HepG2 (cell line): ENCODE data around the gene ZMYND8. TPM values are rescaled to one million over a fixed set of nuclear protein-coding genes. Genes with fewer than 3 reads are reported as not detected.

Experiments
- BORCS8-MEF2B ChIP-seq: sonication (generic); formaldehyde crosslinking; IDR thresholded peaks from 2 replicates; pipeline ENCODE4 v1.8.0; 2022; ENCODE audit warnings: mild to moderate bottlenecking, missing genetic modification reagents
- DR1 ChIP-seq: sonication (generic); formaldehyde crosslinking; IDR thresholded peaks from 2 replicates; pipeline ENCODE4 v1.8.0; 2021; ENCODE audit warnings: mild to moderate bottlenecking, missing genetic modification reagents, inconsistent platforms
- ESRRA ChIP-seq: sonication (generic); formaldehyde crosslinking; IDR thresholded peaks from 2 replicates; pipeline ENCODE4 v1.5.1; 2020; ENCODE audit warnings: mild to moderate bottlenecking, low read depth, missing genetic modification reagents
- FOXK2 ChIP-seq: fragments of 450-650 bp; IDR thresholded peaks from 2 replicates; pipeline ENCODE4 v1.6.1; 2016
- GATAD2A ChIP-seq: IDR thresholded peaks from 2 replicates; pipeline ENCODE4 v1.6.1; 2016
- HDAC1 ChIP-seq: sonication (generic); formaldehyde crosslinking; IDR thresholded peaks from 2 replicates; pipeline ENCODE4 v1.5.1; 2020; ENCODE audit warnings: mild to moderate bottlenecking, missing genetic modification reagents
- MBD4 ChIP-seq: IDR thresholded peaks from 2 replicates; pipeline ENCODE4 v1.6.1; 2012; ENCODE audit warnings: low read length, inconsistent platforms, borderline replicate concordance
- NKX3-1 ChIP-seq: sonication (generic); formaldehyde crosslinking; IDR thresholded peaks from 2 replicates; pipeline ENCODE4 v1.5.0; 2020; ENCODE audit warnings: missing genetic modification reagents
- NR2F2 ChIP-seq: IDR thresholded peaks from 2 replicates; pipeline ENCODE4 v1.6.1; 2012; ENCODE audit warnings: low read depth, inconsistent platforms, borderline replicate concordance
- NR2F6 ChIP-seq, 2 experiments: IDR thresholded peaks; 2 replicates each; pipeline ENCODE4 v1.6.1; 2016; ENCODE audit warnings: antibody characterized with exemption in 1 of 2, mild to moderate bottlenecking in 1 of 2
- POLR2AphosphoS5 ChIP-seq: IDR thresholded peaks from 2 replicates; pipeline ENCODE4 v1.6.1; 2012; ENCODE audit warnings: low read depth, low read length
- RARA ChIP-seq: IDR thresholded peaks from 2 replicates; pipeline ENCODE4 v1.6.1; 2016; ENCODE audit warnings: missing genetic modification reagents, missing compliant biosample characterization
- RORA ChIP-seq: sonication (generic); formaldehyde crosslinking; IDR thresholded peaks from 2 replicates; pipeline ENCODE4 v1.5.0; 2020; ENCODE audit warnings: mild to moderate bottlenecking, missing genetic modification reagents, moderate library complexity
- TRIM24 ChIP-seq: sonication (generic); formaldehyde crosslinking; IDR thresholded peaks from 2 replicates; pipeline ENCODE4 v1.8.0; 2022; ENCODE audit warnings: mild to moderate bottlenecking, missing genetic modification reagents
- ZNF335 ChIP-seq: sonication (generic); formaldehyde crosslinking; IDR thresholded peaks from 2 replicates; pipeline ENCODE4 v1.4.0; 2020; ENCODE audit warnings: missing genetic modification reagents
- ZNF546 ChIP-seq: sonication (generic); formaldehyde crosslinking; conservative IDR thresholded peaks from 2 replicates; pipeline ENCODE4 v1.8.1; 2023; ENCODE audit warnings: mild to moderate bottlenecking, missing genetic modification reagents
- ZNF710 ChIP-seq: sonication (generic); formaldehyde crosslinking; IDR thresholded peaks from 2 replicates; pipeline ENCODE4 v1.5.0; 2020; ENCODE audit warnings: mild to moderate bottlenecking, missing genetic modification reagents, borderline replicate concordance
- ZNF713 ChIP-seq: sonication (generic); formaldehyde crosslinking; IDR thresholded peaks from 2 replicates; pipeline ENCODE4 v1.4.0; 2020; ENCODE audit warnings: mild to moderate bottlenecking, missing genetic modification reagents
- ZSCAN22 ChIP-seq: sonication (generic); formaldehyde crosslinking; IDR thresholded peaks from 2 replicates; pipeline ENCODE4 v1.4.0; 2020; ENCODE audit warnings: mild to moderate bottlenecking, missing genetic modification reagents
- ZUFSP ChIP-seq: sonication (generic); formaldehyde crosslinking; IDR thresholded peaks from 2 replicates; pipeline ENCODE4 v1.9.0; 2021; ENCODE audit warnings: missing genetic modification reagents, mild to moderate bottlenecking, borderline replicate concordance
- polyA plus RNA-seq, 8 experiments: library from polyadenylated mRNA; depleted of rRNA in 3 of 8; stranded (reverse) in 7 of 8; unstranded in 1 of 8; fragments of >200 nt; fragmentation: Illumina TruSeq in 4 of 8; extraction: Trizol in 4 of 8; gene quantifications; 2 replicates each; pipeline versions ENCODE4 v1.2.1 to v1.2.3, GENCODE V29; 2011 to 2016; ENCODE audit warnings: low read depth in 4 of 8, missing spikeins in 1 of 8, mixed read lengths in 1 of 8; ENCODE audit not compliant: insufficient read depth in 1 of 8
- total RNA-seq, 5 experiments: library from RNA; depleted of rRNA; stranded (reverse); fragments of >200 nt; fragmentation: Illumina TruSeq; extraction: Trizol; gene quantifications; 2 replicates each; pipeline ENCODE4 v1.2.3, GENCODE V29; 2016; ENCODE audit warnings: low read depth in 1 of 5
- TF ChIP-seq, protein P1 (sequence below): sonication (generic); formaldehyde crosslinking; IDR thresholded peaks from 2 replicates; pipeline ENCODE4 v1.9.0; 2021; ENCODE audit warnings: mild to moderate bottlenecking, missing genetic modification reagents

The ZMYND8 gene
- total and polyA plus RNA-seq, 2 of the 13 experiments (the other 11 are each of a cell fraction or from before 2014, with no cell fraction given), result 53.9 to 84.7 TPM

- TF ChIP-seq ZUFSP, result no peak
- TF ChIP-seq BORCS8-MEF2B (CRISPR knock-in tag), result no peak
- TF ChIP-seq POLR2AphosphoS5, result no peak
- no peak for TF ChIP-seq FOXK2
- no peak for TF ChIP-seq ZNF710 (CRISPR knock-in tag)
- no peak for TF ChIP-seq NKX3-1
- no peak; the same call in 1 of the 2 replicates for TF ChIP-seq ESRRA (CRISPR knock-in tag)
- TF ChIP-seq GATAD2A (CRISPR knock-in tag), result no peak
- TF ChIP-seq TRIM24 (CRISPR knock-in tag), result no peak
- TF ChIP-seq RARA (CRISPR knock-in tag), result no peak
- no peak for TF ChIP-seq ZNF546 (CRISPR knock-in tag)
- TF ChIP-seq MBD4, result no peak
- TF ChIP-seq DR1 (CRISPR knock-in tag), result no peak
- no peak for TF ChIP-seq RORA
- TF ChIP-seq ZNF713 (CRISPR knock-in tag), result no peak
- no peak for TF ChIP-seq ZSCAN22 (CRISPR knock-in tag)
- TF ChIP-seq ZNF335, result no peak; the same call in 1 of the 2 replicates
- TF ChIP-seq NR2F2, result no peak
- TF ChIP-seq NR2F6 (IDR thresholded peaks at IDR 0.05), result no peak
- no peak; the same call in 1 of the 2 replicates for TF ChIP-seq NR2F6 (CRISPR knock-in tag; IDR thresholded peaks at IDR 0.05)
- no peak; the same call in 1 of the 2 replicates for TF ChIP-seq HDAC1
- TF ChIP-seq, protein P1, sequence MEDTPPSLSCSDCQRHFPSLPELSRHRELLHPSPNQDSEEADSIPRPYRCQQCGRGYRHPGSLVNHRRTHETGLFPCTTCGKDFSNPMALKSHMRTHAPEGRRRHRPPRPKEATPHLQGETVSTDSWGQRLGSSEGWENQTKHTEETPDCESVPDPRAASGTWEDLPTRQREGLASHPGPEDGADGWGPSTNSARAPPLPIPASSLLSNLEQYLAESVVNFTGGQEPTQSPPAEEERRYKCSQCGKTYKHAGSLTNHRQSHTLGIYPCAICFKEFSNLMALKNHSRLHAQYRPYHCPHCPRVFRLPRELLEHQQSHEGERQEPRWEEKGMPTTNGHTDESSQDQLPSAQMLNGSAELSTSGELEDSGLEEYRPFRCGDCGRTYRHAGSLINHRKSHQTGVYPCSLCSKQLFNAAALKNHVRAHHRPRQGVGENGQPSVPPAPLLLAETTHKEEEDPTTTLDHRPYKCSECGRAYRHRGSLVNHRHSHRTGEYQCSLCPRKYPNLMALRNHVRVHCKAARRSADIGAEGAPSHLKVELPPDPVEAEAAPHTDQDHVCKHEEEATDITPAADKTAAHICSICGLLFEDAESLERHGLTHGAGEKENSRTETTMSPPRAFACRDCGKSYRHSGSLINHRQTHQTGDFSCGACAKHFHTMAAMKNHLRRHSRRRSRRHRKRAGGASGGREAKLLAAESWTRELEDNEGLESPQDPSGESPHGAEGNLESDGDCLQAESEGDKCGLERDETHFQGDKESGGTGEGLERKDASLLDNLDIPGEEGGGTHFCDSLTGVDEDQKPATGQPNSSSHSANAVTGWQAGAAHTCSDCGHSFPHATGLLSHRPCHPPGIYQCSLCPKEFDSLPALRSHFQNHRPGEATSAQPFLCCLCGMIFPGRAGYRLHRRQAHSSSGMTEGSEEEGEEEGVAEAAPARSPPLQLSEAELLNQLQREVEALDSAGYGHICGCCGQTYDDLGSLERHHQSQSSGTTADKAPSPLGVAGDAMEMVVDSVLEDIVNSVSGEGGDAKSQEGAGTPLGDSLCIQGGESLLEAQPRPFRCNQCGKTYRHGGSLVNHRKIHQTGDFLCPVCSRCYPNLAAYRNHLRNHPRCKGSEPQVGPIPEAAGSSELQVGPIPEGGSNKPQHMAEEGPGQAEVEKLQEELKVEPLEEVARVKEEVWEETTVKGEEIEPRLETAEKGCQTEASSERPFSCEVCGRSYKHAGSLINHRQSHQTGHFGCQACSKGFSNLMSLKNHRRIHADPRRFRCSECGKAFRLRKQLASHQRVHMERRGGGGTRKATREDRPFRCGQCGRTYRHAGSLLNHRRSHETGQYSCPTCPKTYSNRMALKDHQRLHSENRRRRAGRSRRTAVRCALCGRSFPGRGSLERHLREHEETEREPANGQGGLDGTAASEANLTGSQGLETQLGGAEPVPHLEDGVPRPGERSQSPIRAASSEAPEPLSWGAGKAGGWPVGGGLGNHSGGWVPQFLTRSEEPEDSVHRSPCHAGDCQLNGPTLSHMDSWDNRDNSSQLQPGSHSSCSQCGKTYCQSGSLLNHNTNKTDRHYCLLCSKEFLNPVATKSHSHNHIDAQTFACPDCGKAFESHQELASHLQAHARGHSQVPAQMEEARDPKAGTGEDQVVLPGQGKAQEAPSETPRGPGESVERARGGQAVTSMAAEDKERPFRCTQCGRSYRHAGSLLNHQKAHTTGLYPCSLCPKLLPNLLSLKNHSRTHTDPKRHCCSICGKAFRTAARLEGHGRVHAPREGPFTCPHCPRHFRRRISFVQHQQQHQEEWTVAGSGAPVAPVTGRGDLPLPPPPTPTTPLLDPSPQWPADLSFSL (CRISPR knock-in tag), result no peak
These were observed 37.6 kb downstream of the ZMYND8 start (continued) for GRCh38 chr20:47318586-47319516.
